Activated CD8-positive, alpha-beta memory T cell treated with anti-CD3 and anti-CD28 coated beads for 4 hours (primary cell): ENCODE data around the gene CPEB1.
"Not testable (repeated sequence)": the region's sequence is repeated elsewhere in the genome, so short reads cannot be mapped to it uniquely, and the experiment has no call there.

Experiments
- DNase-seq, 2 donors: peaks; one replicate each; pipeline ENCODE4 v3.0.0-alpha.2; 2020; ENCODE audit warnings: low read depth in 2 of 2

Gene CPEB1

DNA sequence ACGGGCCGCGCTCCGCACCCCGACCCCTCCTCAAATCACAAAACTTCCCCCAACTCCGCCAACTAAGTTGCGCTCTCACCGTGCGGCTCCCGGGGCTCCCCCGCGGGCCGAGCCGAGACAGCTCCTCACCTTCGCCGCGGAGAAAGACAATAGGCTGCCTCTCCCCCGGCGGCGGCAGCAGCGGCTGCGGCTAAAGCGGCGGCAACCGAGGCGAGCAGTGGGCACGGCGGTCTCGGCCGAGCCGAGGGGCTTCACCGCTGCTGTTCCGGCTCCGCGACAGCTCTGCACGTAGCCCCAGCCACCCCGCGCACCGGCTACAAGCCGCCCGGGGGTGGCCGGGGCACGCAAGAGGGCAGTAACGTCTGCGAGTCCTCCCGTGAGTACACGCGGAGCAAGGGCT is 133.6 kb downstream of the CPEB1 start:
- DNase-seq = not testable (repeated sequence)

DNA sequence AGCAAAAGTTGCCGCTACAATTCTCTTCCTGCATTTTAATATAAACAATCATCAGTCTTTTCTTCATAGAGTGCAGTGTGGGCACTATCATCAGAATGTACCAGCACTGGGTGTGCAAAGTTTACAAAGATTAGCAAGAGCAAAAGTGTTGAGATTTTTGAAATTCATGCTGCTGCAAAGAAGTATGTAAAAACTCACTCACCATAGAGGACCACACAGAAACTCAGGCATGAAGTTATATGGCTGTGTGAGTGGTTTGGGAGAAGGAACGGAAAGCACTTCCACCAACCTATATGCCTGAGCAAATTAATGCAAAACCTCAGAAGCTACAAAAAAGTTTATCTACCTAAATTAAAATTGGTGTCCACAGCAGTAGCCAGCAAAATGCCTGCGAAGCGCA is 139.5 kb downstream of the CPEB1 start:
- DNase-seq = not testable (repeated sequence)

DNA sequence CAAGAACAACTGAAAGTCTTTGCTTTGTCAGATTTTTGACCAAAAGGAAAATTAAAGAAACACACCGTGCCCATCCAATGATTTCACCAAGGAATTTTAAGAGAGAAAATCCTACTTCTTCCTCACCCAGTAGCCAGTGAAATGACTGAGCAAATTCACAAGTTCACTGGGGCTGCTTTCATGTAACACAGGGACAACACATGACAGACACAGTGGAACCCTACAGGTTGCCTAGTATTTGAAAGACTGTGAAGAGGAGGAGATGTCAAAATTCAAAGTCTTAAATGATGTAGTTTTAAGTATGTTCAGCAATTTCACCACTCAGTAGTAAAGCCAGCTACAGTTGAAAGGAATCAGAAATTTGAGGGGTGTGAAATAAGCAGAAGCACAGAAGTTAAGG is 140.1 kb downstream of the CPEB1 start:
- not testable (repeated sequence) for DNase-seq

DNA sequence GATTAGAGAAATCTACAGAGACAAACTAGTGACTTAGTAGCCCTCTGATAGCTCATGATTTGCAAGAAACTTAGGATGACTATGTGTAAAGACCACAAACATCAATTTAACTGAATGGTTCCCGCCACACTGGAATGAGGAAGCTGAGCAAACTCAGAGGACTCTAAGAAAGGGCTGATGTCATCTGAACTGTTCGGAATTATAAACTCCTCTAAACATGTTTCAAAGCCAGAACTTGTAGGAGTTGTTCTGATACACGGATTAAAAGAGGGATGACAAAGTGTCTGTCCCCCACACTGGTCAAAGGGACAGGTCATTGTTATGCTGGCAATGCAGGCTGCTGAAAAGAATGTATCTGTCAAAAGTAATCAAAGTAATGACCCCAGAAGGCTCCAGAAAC is 141.3 kb downstream of the CPEB1 start:
- not testable (repeated sequence) for DNase-seq

DNA sequence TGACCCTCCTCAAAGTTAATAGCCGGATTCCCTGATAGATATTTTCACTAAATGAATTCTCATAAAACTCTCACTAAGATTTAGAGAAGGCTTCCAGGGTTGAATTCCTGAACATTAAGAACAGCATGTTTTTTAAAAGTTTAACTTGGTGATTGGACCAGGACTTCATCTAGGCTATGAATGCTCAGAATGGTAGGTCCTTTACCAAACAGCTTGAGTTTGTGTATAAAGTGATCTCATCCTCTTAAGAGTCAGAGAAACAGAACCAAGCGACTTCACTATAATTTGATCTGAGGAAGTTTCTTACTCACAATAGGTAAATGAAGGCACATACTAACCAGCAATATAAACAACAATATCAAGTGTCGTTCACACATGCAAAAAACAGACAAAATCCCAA is 143.1 kb downstream of the CPEB1 start:
- DNase-seq = not testable (repeated sequence)

DNA sequence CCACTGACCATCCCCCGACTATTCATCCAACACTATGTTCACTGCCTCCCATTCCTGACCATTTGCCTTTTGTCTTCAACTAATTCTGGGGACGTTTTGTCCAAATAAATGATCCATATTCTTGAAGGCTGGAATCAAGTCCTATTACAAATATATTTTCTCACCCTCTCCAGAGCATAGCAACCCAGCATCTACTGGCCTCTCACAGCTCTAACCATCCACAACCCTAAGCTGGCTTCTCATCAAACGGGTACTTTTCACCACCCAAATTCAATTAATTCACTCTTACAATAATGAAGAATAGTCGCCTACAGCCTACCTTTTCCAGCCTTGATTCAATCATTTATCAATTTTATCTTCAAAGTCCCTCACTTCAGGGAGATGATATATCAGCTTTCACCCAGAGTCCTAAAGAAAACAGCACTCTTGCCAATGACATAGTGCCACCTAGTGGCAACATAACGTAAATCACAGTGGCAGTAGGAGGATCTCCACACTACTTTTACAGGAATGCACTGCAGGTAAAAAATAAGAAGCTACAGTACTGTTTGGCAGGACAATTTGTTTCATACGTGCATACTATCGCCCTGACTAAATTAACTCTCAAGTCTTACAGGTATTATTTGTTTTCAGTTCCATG is 144.3 kb downstream of the CPEB1 start:
- DNase-seq = not testable (repeated sequence)

DNA sequence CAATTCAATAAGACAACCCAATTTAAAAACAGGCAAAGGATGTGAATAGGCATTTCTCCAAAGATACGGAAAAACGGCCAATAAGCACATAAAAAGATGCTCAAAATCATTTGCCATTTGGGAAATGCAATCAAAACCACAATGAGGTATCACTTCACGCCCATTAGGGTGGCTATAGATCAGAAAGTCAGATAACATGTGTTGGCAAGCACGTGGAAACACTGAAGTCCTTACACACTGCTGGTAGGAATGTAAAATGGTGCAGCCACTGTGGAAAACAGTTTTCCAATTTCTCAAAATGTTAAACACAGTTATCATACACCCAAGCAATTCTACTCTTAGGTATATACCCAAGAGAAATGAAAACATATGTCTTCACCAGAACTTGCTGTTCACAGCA is 146.4 kb downstream of the CPEB1 start:
- not testable (repeated sequence) for DNase-seq

DNA sequence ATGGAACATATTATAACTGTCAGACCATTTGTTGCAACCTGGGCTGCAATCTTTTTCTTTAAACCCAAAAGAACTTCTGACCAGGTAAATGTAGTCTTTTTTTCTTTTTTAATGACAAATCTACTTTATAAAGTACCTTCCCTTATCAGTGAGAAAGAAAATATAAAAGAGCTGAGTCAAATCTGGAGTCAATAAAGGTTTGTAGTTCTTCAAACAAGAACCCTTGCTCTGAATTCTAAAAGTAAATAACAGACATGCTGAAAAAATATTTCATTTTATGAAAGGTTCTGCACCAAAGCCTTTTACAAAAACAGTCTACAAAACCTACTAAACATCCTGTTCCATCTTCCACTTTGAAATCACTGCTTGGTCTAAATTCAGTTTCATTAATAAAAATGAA is 149.2 kb downstream of the CPEB1 start:
- not testable (repeated sequence) for DNase-seq
